HepG2 (cell line): ENCODE measurements around the gene ACSBG1. TPM values are rescaled to one million over a fixed set of nuclear protein-coding genes. Genes with fewer than 3 reads are reported as not detected.

Experiments
- ATAC-seq: fragments of 200-7000 bp; cut with Tn5 transposase; 3 replicates; pipeline ENCODE4 v1.9.1; 2020; ENCODE audit warnings: mild to moderate bottlenecking, moderate library complexity
- BruUV-seq: library from RNA; stranded (reverse); fragments of 400-500 nt; replicated peaks from 2 replicates; lab custom pipeline; 2021; lab: Mats Ljungman, UMichigan
- CTCF ChIA-PET: fragments of 300-600 bp; formaldehyde crosslinking; extraction: SDS; loops from one replicate; lab custom pipeline; 2021; ENCODE audit warnings: low total read pairs, inconsistent platforms, low intra/inter-chr PET ratio; lab: Yijun Ruan, JAX
- POLR2A ChIA-PET: fragments of 350-600 bp; sonication (Branson Sonifier 250); formaldehyde crosslinking; loops from one replicate; lab custom pipeline; 2020; ENCODE audit warnings: antibody characterized with exemption, inconsistent platforms; lab: Yijun Ruan, JAX
- DNase-seq: peaks from one replicate; pipeline ENCODE4 v3.0.0-alpha.2; 2015; ENCODE audit warnings: low spot score
- FAIRE-seq: peaks from 3 replicates; lab custom pipeline; 2011; peaks lifted over from hg19 to GRCh38; lab: Jason Lieb, UNC
- H2AFZ ChIP-seq: one replicate; pipeline ENCODE4 v1.6.1; 2011; ENCODE audit warnings: low read length, inconsistent platforms
- H3K27ac ChIP-seq: fragments of 300-600 bp; 3 replicates; pipeline ENCODE4 v1.8.0; 2011; ENCODE audit warnings: mixed run types, mild to moderate bottlenecking, mixed read lengths, low read length, inconsistent platforms; ENCODE audit not compliant: insufficient read depth; ENCODE audit errors: extremely low read length
- H3K27me3 ChIP-seq, 2 experiments: fragments of 200-600 bp in 1 of 2; 2 replicates in 1 of 2; 3 replicates in 1 of 2; pipeline versions ENCODE4 v1.6.0 to v1.8.0; 2011; ENCODE audit warnings: low read length in 2 of 2, mild to moderate bottlenecking in 2 of 2, moderate library complexity in 2 of 2, inconsistent platforms in 1 of 2; ENCODE audit not compliant: insufficient read depth in 2 of 2, control insufficient read depth in 1 of 2
- H3K36me3 ChIP-seq, 2 experiments: fragments of 200-600 bp in 1 of 2; replicated peaks in 1 of 2; 2 replicates in 1 of 2; 3 replicates in 1 of 2; pipeline versions ENCODE4 v1.5.1 to v1.8.0; 2011; ENCODE audit warnings: low read length in 2 of 2, inconsistent platforms in 1 of 2; ENCODE audit not compliant: insufficient read depth in 2 of 2, control insufficient read depth in 1 of 2
- H3K4me1 ChIP-seq: 2 replicates; pipeline ENCODE4 v1.5.1; 2012; ENCODE audit warnings: low read length, inconsistent platforms; ENCODE audit not compliant: insufficient read depth
- H3K4me2 ChIP-seq: 2 replicates; pipeline ENCODE4 v1.6.0; 2011; ENCODE audit warnings: low read depth, low read length, inconsistent platforms
- H3K4me3 ChIP-seq, 3 experiments: fragments of 200-600 bp in 1 of 3; sonication (generic), shearing (Covaris generic) in 1 of 3; replicated peaks in 1 of 3; 2 replicates each; pipeline ENCODE4 v1.5.1; 2011 to 2016; ENCODE audit warnings: low read length in 3 of 3, inconsistent platforms in 2 of 3, low read depth in 2 of 3, mild to moderate bottlenecking in 2 of 3, control low read depth in 1 of 3, mixed read lengths in 1 of 3; ENCODE audit not compliant: insufficient read depth in 1 of 3
- H3K79me2 ChIP-seq: one replicate; pipeline ENCODE4 v1.6.1; 2011; ENCODE audit warnings: low read length, inconsistent platforms; ENCODE audit not compliant: insufficient read depth
- H3K9ac ChIP-seq: 2 replicates; pipeline ENCODE4 v1.6.0; 2011; ENCODE audit warnings: mild to moderate bottlenecking, low read depth, low read length, inconsistent platforms; ENCODE audit not compliant: insufficient read depth
- H3K9me3 ChIP-seq: 2 replicates; pipeline ENCODE4 v1.5.1; 2012; ENCODE audit warnings: mild to moderate bottlenecking, low read length
- H4K20me1 ChIP-seq: 2 replicates; pipeline ENCODE4 v1.6.0; 2011; ENCODE audit warnings: inconsistent platforms, mild to moderate bottlenecking, low read length, moderate library complexity; ENCODE audit not compliant: insufficient read depth
- DNMT3B ChIP-seq: conservative IDR thresholded peaks from 2 replicates; pipeline ENCODE4 v1.6.1; 2016; ENCODE audit warnings: missing biosample characterization, control low read depth
- HIVEP1 ChIP-seq: sonication (generic); formaldehyde crosslinking; IDR thresholded peaks from 2 replicates; pipeline ENCODE4 v1.4.0; 2020; ENCODE audit warnings: mild to moderate bottlenecking, missing genetic modification reagents
- HNRNPK ChIP-seq: fragments of 200-400 bp; formaldehyde crosslinking; IDR thresholded peaks from 2 replicates; pipeline ENCODE4 v1.6.1; 2018; ENCODE audit warnings: low read length, low read depth, moderate library complexity, mild to moderate bottlenecking; ENCODE audit not compliant: poor library complexity, severe bottlenecking
- MAFG ChIP-seq: sonication (generic); formaldehyde crosslinking; IDR thresholded peaks from 2 replicates; pipeline ENCODE4 v1.5.1; 2020; ENCODE audit warnings: mild to moderate bottlenecking, missing genetic modification reagents
- MED8 ChIP-seq: sonication (generic); formaldehyde crosslinking; IDR thresholded peaks from 2 replicates; pipeline ENCODE4 v1.8.1; 2023; ENCODE audit warnings: mild to moderate bottlenecking, missing genetic modification reagents; ENCODE audit not compliant: insufficient replicate concordance
- NBN ChIP-seq: fragments of 450-650 bp; conservative IDR thresholded peaks from 2 replicates; pipeline ENCODE4 v1.6.1; 2017
- PHF20 ChIP-seq: sonication (generic); formaldehyde crosslinking; IDR thresholded peaks from 2 replicates; pipeline ENCODE4 v1.5.0; 2020; ENCODE audit warnings: mild to moderate bottlenecking, missing genetic modification reagents
- SIX1 ChIP-seq: sonication (generic); formaldehyde crosslinking; IDR thresholded peaks from 2 replicates; pipeline ENCODE4 v1.4.0; 2020; ENCODE audit warnings: missing genetic modification reagents, borderline replicate concordance
- STAT5B ChIP-seq: sonication (generic); formaldehyde crosslinking; IDR thresholded peaks from 2 replicates; pipeline ENCODE4 v1.4.0; 2020; ENCODE audit warnings: missing genetic modification reagents
- ZNF343 ChIP-seq: sonication (generic); formaldehyde crosslinking; IDR thresholded peaks from 2 replicates; pipeline ENCODE4 v1.4.0; 2020; ENCODE audit warnings: mild to moderate bottlenecking, missing genetic modification reagents
- ZNF549 ChIP-seq: sonication (generic); formaldehyde crosslinking; IDR thresholded peaks from 2 replicates; pipeline ENCODE4 v1.5.0; 2020; ENCODE audit warnings: missing genetic modification reagents
- ZNF766 ChIP-seq: sonication (generic); formaldehyde crosslinking; IDR thresholded peaks from 2 replicates; pipeline ENCODE4 v1.5.0; 2020; ENCODE audit warnings: missing genetic modification reagents, borderline replicate concordance
- ZSCAN25 ChIP-seq: sonication (generic); formaldehyde crosslinking; IDR thresholded peaks from 2 replicates; pipeline ENCODE4 v1.8.0; 2022; ENCODE audit warnings: mild to moderate bottlenecking, missing genetic modification reagents
- WGBS: methylation state at CpG from one replicate; pipeline ENCODE4 v1.1.6; 2017; ENCODE audit warnings: low lambda C conversion rate; 5-methylcytosine and 5-hydroxymethylcytosine counted together
- in situ Hi-C: cut with HindIII; loops from 2 replicates; pipeline ENCODE4 v1.10.0; 2017; ENCODE audit warnings: low pct_unique_long_range_greater_than_20kb; ENCODE audit not compliant: extremely low pct_ligation_motif_present
- intact Hi-C: fragments of 100-400 bp; cut with micrococcal nuclease; formaldehyde crosslinking; loops from one replicate; pipeline ENCODE4 v1.10.0; 2022; ENCODE audit not compliant: unreplicated experiment
- polyA plus RNA-seq, 8 experiments: library from polyadenylated mRNA; depleted of rRNA in 3 of 8; stranded (reverse) in 7 of 8; unstranded in 1 of 8; fragments of >200 nt; fragmentation: Illumina TruSeq in 4 of 8; extraction: Trizol in 4 of 8; gene quantifications; 2 replicates each; pipeline versions ENCODE4 v1.2.1 to v1.2.3, GENCODE V29; 2011 to 2016; ENCODE audit warnings: low read depth in 4 of 8, missing spikeins in 1 of 8, mixed read lengths in 1 of 8; ENCODE audit not compliant: insufficient read depth in 1 of 8
- total RNA-seq, 5 experiments: library from RNA; depleted of rRNA; stranded (reverse); fragments of >200 nt; fragmentation: Illumina TruSeq; extraction: Trizol; gene quantifications; 2 replicates each; pipeline ENCODE4 v1.2.3, GENCODE V29; 2016; ENCODE audit warnings: low read depth in 1 of 5
- TF ChIP-seq, protein P1 (sequence below): sonication (generic); formaldehyde crosslinking; IDR thresholded peaks from 2 replicates; pipeline ENCODE4 v1.9.0; 2022; ENCODE audit warnings: low read depth, missing genetic modification reagents
- TF ChIP-seq, protein P2 (sequence below): sonication (generic); formaldehyde crosslinking; IDR thresholded peaks from 2 replicates; pipeline ENCODE4 v1.4.0; 2020; ENCODE audit warnings: low read depth, mild to moderate bottlenecking, missing genetic modification reagents
- TF ChIP-seq, protein P3 (sequence below): sonication (generic); formaldehyde crosslinking; IDR thresholded peaks from 2 replicates; pipeline ENCODE4 v1.8.0; 2022; ENCODE audit warnings: missing genetic modification reagents, mild to moderate bottlenecking, borderline replicate concordance

ACSBG1 gene
- total and polyA plus RNA-seq, 2 of the 13 experiments (the other 11 are each of a cell fraction or from before 2014, with no cell fraction given), result 0.35 to 0.81 TPM

DNA sequence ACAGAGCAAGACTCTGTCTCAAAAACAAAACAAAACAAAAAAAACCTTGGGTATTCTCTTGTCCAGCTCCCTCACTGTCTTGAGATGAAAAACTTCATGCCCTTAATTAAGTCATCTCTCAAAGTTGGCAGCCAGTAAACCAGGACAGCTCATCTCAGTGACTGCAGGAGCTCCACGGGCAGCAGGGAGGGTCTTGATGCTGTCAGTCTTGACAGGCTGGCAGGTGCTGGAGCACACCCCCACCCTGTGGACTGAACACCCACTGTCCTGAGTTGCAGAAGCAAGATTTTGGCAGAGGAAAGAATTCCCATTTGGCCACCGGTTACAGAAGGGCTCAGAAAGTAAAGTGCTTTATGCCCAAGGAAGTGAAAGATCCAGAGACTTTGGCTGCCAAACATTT lies 38.0 kb upstream of the ACSBG1 start:
- H3K4me1 ChIP-seq, result no peaks in the 10 kb centered on the region
- no peak overlapping the region for H3K4me2 ChIP-seq
- peaks cover 0 to 17% of the 10 kb centered on the region in 2 experiments; a peak in 2 of 5 replicates for H3K27me3 ChIP-seq
- no peak overlapping the region for H2AFZ ChIP-seq
- WGBS, result 35% methylated on average over 2 of the region's 2 CpGs
- CTCF ChIA-PET, result no interaction called here
- TF ChIP-seq DNMT3B, result no peak
- TF ChIP-seq HIVEP1 (CRISPR knock-in tag), result no peak
- TF ChIP-seq ZNF549 (CRISPR knock-in tag), result no peak
- no peak for TF ChIP-seq ZNF343 (CRISPR knock-in tag)
- no peak for TF ChIP-seq NBN
- TF ChIP-seq SIX1 (CRISPR knock-in tag), result no peak
- no peak for TF ChIP-seq ZNF766 (CRISPR knock-in tag)
- TF ChIP-seq, protein P1, sequence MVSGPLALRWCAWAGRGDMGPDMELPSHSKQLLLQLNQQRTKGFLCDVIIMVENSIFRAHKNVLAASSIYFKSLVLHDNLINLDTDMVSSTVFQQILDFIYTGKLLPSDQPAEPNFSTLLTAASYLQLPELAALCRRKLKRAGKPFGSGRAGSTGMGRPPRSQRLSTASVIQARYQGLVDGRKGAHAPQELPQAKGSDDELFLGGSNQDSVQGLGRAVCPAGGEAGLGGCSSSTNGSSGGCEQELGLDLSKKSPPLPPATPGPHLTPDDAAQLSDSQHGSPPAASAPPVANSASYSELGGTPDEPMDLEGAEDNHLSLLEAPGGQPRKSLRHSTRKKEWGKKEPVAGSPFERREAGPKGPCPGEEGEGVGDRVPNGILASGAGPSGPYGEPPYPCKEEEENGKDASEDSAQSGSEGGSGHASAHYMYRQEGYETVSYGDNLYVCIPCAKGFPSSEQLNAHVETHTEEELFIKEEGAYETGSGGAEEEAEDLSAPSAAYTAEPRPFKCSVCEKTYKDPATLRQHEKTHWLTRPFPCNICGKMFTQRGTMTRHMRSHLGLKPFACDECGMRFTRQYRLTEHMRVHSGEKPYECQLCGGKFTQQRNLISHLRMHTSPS, result no peak
- TF ChIP-seq PHF20 (CRISPR knock-in tag), result no peak
- TF ChIP-seq MAFG (CRISPR knock-in tag), result no peak
- TF ChIP-seq STAT5B (CRISPR knock-in tag), result no peak
- no peak for TF ChIP-seq HNRNPK
- no peak for TF ChIP-seq MED8
- TF ChIP-seq, protein P2, sequence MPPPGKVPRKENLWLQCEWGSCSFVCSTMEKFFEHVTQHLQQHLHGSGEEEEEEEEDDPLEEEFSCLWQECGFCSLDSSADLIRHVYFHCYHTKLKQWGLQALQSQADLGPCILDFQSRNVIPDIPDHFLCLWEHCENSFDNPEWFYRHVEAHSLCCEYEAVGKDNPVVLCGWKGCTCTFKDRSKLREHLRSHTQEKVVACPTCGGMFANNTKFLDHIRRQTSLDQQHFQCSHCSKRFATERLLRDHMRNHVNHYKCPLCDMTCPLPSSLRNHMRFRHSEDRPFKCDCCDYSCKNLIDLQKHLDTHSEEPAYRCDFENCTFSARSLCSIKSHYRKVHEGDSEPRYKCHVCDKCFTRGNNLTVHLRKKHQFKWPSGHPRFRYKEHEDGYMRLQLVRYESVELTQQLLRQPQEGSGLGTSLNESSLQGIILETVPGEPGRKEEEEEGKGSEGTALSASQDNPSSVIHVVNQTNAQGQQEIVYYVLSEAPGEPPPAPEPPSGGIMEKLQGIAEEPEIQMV (CRISPR knock-in tag), result no peak
- TF ChIP-seq ZSCAN25 (CRISPR knock-in tag), result no peak
- TF ChIP-seq, protein P3, sequence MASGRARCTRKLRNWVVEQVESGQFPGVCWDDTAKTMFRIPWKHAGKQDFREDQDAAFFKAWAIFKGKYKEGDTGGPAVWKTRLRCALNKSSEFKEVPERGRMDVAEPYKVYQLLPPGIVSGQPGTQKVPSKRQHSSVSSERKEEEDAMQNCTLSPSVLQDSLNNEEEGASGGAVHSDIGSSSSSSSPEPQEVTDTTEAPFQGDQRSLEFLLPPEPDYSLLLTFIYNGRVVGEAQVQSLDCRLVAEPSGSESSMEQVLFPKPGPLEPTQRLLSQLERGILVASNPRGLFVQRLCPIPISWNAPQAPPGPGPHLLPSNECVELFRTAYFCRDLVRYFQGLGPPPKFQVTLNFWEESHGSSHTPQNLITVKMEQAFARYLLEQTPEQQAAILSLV, result no peak
- H4K20me1 ChIP-seq, result no peaks in the 10 kb centered on the region
- H3K4me3 ChIP-seq, result no peak overlapping the region
- H3K9me3 ChIP-seq, result no peaks in the 10 kb centered on the region
- no peak overlapping the region for H3K27ac ChIP-seq
- intact Hi-C loops, result no loop called here
- no peak overlapping the region for H3K9ac ChIP-seq
- no peaks in the 10 kb centered on the region for H3K36me3 ChIP-seq
- H3K79me2 ChIP-seq, result no peaks in the 10 kb centered on the region
- FAIRE-seq (no peak), DNase-seq (no peak), ATAC-seq (no peak)
- BruUV-seq, result no TSS peak
- POLR2A ChIA-PET, result interaction anchor here (2.0 kb wide), 1 partner anchor 27 kb away, joined by 5 read pairs; the partner anchor contains the start of gene SKIC8
- in situ Hi-C loops, result no loop called here
